ENCODE results near the gene TMEM82. TPM values are rescaled to one million over a fixed set of nuclear protein-coding genes. Genes with fewer than 3 reads are reported as not detected.

The TMEM82 gene
- total RNA-seq, 4 donors from 2014 or later, result 0.33 TPM; not detected in 3

GRCh38 chr1:15722411-15722810 lies 19.9 kb upstream of the TMEM82 start:
- peaks cover 50 to 55% of the 10 kb centered on the region in 2 donors for H3K4me1 ChIP-seq
- H3K9me3 ChIP-seq, result no peaks in the 10 kb centered on the region
- in situ Hi-C loops (cut with MboI; ENCODE audit: low sequenced_read_pairs in 4 of 4) (no loop called here), intact Hi-C loops (cut with DNase I; ENCODE audit: low total_unique reads) (no loop called here)
- no peak overlapping the region for H3K4me3 ChIP-seq
- TF ChIP-seq POLR2A (IDR thresholded peaks at IDR 0.05), result no peak
- no peak for TF ChIP-seq CTCF (IDR thresholded peaks at IDR 0.05 in 4 of 5, conservative IDR thresholded peaks at IDR 0.05 in 1 of 5)
- DNase-seq, result no peak
- H3K27ac ChIP-seq, result peak overlapping the region; percentile 93 to 96 (median 96)
- no peak for ATAC-seq
- peaks cover 0 to 55% of the 10 kb centered on the region in 2 donors for H3K36me3 ChIP-seq
- no peaks in the 10 kb centered on the region for H3K27me3 ChIP-seq

GRCh38 chr1:15722836-15723532 lies 19.3 kb upstream of the TMEM82 start:
- peak overlapping the region; percentile 93 to 96 (median 96) for H3K27ac ChIP-seq
- no peak for ATAC-seq
- in situ Hi-C loops (cut with MboI; ENCODE audit: low sequenced_read_pairs in 4 of 4), result no loop called here

GRCh38 chr1:15723631-15724246 lies 18.6 kb upstream of the TMEM82 start:
- Histone ChIP-seq H3K4me1 (peaks cover 49 to 54% of the 10 kb centered on the region in 2 donors), H3K27me3 (no peaks in the 10 kb centered on the region), H3K9me3 (no peaks in the 10 kb centered on the region), H3K4me3 (no peak overlapping the region), H3K36me3 (peaks cover 0 to 69% of the 10 kb centered on the region in 2 donors), H3K27ac (peak overlapping the region; percentile 93 to 96 (median 96))
- no peak for ATAC-seq
- in situ Hi-C loops (cut with MboI; ENCODE audit: low sequenced_read_pairs in 4 of 4), result no loop called here
- no peak for DNase-seq
- TF ChIP-seq POLR2A (IDR thresholded peaks at IDR 0.05) (no peak), CTCF (IDR thresholded peaks at IDR 0.05 in 4 of 5, conservative IDR thresholded peaks at IDR 0.05 in 1 of 5) (no peak)
- intact Hi-C loops (cut with DNase I; ENCODE audit: low total_unique reads), result no loop called here

More at GRCh38 chr1:15722836-15723532, 19.3 kb upstream of the TMEM82 start:
- H3K4me3 ChIP-seq, result no peak overlapping the region
- H3K36me3 ChIP-seq, result peaks cover 0 to 61% of the 10 kb centered on the region in 2 donors
- intact Hi-C loops (cut with DNase I; ENCODE audit: low total_unique reads), result no loop called here
- no peak for DNase-seq
- TF ChIP-seq POLR2A (IDR thresholded peaks at IDR 0.05) (no peak), CTCF (IDR thresholded peaks at IDR 0.05 in 4 of 5, conservative IDR thresholded peaks at IDR 0.05 in 1 of 5) (no peak)
- H3K4me1 ChIP-seq, result peaks cover 49 to 55% of the 10 kb centered on the region in 2 donors
- no peaks in the 10 kb centered on the region for H3K9me3 ChIP-seq
- H3K27me3 ChIP-seq, result no peaks in the 10 kb centered on the region

- H3K36me3 ChIP-seq, result peaks cover 0 to 73% of the 10 kb centered on the region in 2 donors
- intact Hi-C loops (cut with DNase I; ENCODE audit: low total_unique reads), result no loop called here
- in situ Hi-C loops (cut with MboI; ENCODE audit: low sequenced_read_pairs in 4 of 4), result loop anchor here in 1 of 4 donors (25.0 kb wide), 1 partner anchor 138 kb away; the partner anchor contains the start of gene AGMAT
- no peak overlapping the region for H3K4me3 ChIP-seq
- peak overlapping the region; percentile 90 to 96 (median 94) for H3K27ac ChIP-seq
- TF ChIP-seq CTCF (IDR thresholded peaks at IDR 0.05 in 4 of 5, conservative IDR thresholded peaks at IDR 0.05 in 1 of 5) (no peak), POLR2A (IDR thresholded peaks at IDR 0.05) (no peak)
- no peak for ATAC-seq
- H3K4me1 ChIP-seq, result peaks cover 44 to 50% of the 10 kb centered on the region in 2 donors
- no peaks in the 10 kb centered on the region for H3K9me3 ChIP-seq
- H3K27me3 ChIP-seq, result no peaks in the 10 kb centered on the region
- DNase-seq, result no peak
These were observed 17.1 kb upstream of the TMEM82 start for GRCh38 chr1:15724949-15725880.
